ENCODE data around the gene HAAO. TPM values are rescaled to one million over a fixed set of nuclear protein-coding genes. Genes with fewer than 3 reads are reported as not detected.
"Not testable (repeated sequence)": the region's sequence is repeated elsewhere in the genome, so short reads cannot be mapped to it uniquely, and the experiment has no call there.

HAAO gene
- total RNA-seq: not detected in 2 replicates

DNA sequence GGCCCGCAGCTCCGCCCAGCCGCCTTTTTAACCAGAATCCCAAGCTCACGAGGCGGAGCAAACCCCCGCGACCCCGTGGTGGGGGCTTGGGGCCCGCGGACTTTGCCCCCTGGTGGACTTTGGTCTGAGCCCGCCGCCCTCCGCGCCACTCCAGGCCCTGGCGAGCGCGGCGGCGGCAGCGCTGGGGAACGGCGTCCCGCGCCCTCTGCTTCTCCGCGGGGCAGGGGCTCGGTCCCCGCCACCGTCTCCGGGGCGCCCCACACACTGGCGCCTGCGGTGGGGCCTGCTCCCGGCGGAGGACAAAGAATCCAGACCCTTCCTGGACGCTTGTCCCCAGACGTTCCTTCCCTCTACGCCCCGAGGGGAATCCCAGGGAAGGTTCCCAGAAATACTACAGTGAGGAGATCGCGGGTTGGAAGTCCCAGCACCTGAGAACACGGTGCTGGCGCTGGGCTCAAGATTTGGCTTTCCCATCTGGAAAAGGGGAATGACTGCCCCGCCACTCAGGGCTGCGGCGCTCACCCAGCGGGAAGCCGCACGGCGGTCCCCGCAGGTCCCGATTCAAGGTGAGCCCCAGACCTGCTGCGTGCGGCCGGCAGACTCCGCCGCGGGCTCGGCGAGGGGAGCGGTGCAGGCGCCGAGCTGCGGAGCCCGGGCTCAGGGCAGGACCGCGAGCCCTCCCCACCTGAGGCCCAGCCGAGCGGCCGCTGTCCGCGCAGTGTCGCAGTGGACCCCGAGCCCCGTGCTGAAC, at the start of gene HAAO:
HAAO (minus strand) TSS at position 1 of the 751 bp plus-strand sequence. CDS start 47 bp downstream, outside the sequence.
- DNase-seq (ENCODE audit: low read depth in 2 of 2): no peak

DNA sequence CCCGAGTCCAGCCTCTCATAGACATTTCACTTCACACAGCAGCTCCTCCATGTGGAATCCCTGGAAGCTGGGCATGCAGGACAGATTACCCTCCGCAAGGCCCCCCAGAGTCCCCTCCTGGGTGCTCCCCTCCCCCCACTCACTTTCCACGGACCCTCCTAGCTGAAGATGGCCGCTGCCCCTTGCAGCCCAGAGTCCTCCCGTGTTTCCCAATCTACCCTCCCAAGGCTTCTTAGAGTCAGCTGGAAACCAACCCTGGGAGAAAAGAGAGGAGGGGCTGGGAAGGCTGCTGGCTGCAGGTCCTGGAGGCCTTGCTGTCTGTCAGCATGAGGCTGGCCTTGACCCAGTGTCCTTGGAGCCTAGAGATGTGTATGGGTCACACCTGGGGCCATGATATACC, 49.0 kb upstream of the HAAO start:
- DNase-seq (ENCODE audit: low read depth in 2 of 2): no peak

DNA sequence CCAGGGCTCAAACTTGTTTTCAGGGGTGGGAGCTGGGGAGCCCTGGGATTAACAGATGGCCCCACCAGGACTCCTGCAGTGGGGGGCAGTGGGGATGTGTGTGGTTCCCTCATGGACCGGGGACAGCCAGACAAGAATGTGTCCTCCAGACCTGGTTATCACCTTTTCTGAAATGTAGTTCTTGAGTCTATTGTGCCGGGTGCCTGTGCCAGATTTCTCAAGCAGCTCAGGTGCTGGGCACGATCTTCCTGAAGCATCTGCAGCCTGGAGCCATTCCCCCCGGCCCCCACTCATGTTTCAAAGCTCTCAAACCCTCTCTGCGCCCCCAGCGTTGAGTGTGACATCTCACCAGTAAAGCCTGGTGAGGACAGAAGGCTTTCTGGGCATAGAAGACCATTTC, 48.4 kb upstream of the HAAO start:
- DNase-seq (ENCODE audit: low read depth in 2 of 2): no peak

DNA sequence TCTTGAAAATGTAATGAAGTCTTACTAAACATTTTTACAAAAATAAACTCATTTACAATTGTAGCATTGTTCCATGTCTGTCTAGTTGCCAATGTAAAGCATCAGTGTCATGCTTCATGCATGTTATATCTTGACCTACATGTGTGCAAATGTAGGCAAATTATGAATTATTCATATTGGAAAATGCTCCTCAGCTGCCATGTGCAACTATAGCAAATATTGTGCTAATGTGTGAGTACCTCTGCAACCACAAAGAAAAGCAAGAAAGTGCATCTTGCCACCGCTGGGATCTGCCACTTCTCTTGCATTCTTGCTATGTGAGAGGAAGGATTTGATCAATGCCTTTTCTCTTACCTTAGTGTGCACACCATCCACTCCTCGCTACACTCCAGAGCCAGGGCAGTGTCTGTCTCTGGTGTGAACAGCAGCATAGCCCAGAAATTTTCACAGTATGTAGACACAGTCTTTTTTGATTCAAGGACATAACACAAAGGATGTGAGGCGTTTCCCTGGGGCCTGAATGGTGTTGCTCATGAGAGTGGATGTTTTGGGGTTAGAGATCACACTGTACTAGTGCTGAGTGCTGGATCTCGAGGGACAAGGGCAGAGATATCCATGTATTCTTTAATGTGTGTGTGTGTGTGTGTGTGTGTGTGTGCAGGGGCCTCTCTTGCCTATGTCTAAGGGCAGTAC, 47.6 kb upstream of the HAAO start:
- DNase-seq (ENCODE audit: low read depth in 2 of 2): no peak

DNA sequence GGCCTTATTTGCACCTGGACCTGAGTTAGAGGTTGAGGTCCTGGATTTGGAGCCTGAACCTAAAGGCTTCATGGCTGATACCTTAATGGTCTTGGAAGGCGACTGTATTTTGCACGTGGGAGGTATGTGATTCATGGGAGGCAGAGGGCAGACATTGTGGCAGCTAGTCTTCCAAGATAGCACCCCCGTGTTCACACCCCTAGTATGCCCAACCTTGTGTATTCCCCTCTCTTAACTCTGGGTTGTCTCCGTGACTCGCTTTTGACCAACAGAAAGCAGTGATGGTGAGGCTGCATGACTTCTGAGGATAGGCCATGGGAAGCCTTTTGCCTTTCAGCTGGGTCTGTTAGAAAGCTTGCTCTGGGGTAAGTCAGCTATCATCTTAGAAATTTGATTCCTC, 45.8 kb upstream of the HAAO start:
- no peak for DNase-seq (ENCODE audit: low read depth in 2 of 2)

DNA sequence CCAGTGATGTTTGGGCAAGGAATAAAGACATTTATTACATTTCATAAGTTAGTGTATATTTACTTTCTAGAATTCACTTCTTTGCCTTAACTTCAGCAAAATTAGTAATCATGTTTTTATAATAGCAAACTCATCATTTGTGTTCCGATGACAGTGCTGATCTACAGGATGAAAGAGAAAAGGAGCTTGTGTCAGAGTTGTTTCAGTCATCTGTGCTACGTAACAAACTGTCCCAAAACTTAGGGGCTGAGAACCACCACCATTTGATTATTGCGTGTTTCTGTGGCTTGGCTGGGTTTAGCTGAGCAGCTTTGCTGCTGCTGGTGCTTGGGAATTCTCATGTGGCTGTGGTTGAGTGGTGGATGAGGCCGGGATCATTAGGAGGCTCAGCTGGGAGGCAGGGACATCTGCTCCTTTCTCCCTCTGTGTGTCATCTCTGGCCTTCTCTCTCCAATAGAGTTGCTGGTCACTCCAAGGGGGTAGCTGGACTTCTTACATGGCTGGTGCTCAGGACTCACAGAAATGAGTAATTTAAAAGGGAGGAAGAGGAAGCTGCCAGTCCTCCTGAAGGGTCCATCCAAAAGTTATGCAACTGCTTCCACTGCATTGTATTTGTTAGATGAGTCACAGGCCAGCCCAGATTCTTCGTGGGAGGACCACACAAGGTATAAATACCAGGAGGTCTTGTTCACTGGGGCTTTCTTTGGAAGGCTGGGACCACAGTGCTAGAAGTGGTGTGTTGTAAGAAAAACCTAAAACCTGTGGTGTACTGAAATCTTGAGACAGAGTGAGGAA, 43.4 kb upstream of the HAAO start:
- peak; percentile 21 to 77 for DNase-seq (ENCODE audit: low read depth in 2 of 2)

DNA sequence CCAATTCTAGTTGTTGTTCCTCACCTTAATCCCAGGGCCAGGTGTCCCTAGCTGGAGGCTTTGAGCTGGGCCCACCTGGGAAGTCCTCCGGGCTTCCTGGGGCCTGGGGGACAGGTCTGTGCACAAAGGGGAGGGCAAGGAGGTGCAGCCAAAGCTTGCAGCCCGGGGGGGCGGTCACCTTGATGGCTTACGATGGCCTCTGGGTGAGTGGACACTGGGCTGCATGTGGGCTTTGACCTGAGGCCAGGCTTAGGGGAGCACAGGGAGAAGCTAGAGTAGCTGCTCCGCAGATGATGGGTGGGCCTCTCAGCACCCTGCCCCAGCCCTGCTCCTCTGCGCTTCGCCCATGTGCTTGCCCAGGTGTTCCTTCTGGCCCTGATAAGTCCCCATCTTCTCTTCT, 41.8 kb upstream of the HAAO start:
- no peak for DNase-seq (ENCODE audit: low read depth in 2 of 2)

DNA sequence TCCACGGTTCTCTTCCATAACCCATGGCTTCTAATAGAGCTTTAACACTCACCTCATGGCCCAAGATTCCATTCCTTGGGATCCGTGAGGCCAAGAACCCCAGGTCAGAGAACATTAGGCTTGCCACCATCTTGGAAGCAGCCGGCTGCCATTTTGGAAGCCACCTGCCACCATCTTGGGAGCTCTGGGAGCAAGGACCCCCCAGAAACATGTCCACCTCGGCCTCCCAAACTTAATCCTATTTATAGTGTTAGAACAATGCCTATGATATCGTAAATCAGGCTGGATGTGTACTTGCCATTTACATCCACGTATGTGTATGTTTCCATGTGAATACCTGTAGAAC, 39.9 kb upstream of the HAAO start:
- no peak for DNase-seq (ENCODE audit: low read depth in 2 of 2)

DNA sequence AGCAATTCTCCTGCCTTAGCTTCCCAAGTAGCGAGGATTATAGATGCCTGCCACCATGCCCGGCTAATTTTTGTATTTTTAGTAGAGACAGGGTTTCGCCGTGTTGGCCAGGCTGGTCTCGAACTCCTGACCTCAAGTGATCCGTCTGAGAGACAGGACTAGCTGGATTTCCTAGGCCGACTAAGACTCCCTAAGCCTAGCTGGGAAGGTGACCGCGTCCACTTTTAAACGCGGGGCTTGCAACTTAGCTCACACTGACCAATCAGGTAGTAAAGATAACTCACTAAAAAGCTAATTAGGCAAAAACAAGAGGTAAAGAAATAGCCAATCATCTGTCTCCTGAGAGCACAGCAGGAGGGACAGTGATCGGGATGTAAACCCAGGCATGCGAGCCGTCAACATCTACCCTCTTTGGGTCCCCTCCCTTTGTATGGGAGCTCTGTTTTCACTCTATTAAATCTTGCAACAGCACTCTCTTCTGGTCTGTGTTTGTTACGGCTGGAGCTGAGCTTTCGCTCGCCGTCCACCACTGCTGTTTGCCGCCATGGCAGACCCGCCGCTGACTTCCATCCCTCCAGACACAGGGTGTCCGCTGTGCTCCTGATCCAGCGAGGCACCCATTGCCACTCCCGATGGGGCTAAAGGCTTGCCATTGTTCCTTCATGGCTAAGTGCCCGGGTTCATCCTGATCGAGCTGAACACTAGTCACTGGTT, 39.3 kb upstream of the HAAO start:
- DNase-seq (ENCODE audit: low read depth in 2 of 2): not testable (repeated sequence)

DNA sequence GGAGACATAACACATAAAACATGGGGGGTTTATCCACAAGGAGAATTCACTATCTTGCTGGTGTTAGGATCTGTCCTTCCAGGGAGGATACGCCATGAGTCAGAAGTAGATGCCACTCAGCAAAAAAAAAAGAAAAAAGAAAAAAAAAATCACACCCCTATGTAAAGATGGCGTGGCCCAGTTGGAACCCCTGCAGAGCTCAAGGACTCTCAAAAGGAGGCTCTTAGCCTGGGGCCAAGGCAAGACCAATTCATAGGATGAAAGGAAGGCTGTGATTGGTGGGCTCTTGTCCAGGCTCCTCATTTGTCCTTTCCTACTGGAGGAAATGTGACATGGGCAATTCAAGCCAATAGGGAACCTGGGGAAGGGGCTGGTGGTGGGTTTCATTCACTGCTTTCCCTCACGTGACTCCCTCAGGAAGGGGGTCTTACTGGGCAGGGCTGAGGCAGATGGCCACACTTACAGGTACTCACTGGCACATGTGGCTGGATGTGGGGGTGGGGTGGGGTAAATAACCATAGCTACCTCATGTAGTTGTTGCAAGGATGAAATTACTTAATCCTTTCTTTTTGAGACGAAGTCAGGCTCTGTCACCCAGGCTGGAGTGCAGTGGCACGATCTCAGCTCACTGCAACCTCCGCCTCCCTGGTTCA, 38.7 kb upstream of the HAAO start:
- DNase-seq (ENCODE audit: low read depth in 2 of 2): no peak

DNA sequence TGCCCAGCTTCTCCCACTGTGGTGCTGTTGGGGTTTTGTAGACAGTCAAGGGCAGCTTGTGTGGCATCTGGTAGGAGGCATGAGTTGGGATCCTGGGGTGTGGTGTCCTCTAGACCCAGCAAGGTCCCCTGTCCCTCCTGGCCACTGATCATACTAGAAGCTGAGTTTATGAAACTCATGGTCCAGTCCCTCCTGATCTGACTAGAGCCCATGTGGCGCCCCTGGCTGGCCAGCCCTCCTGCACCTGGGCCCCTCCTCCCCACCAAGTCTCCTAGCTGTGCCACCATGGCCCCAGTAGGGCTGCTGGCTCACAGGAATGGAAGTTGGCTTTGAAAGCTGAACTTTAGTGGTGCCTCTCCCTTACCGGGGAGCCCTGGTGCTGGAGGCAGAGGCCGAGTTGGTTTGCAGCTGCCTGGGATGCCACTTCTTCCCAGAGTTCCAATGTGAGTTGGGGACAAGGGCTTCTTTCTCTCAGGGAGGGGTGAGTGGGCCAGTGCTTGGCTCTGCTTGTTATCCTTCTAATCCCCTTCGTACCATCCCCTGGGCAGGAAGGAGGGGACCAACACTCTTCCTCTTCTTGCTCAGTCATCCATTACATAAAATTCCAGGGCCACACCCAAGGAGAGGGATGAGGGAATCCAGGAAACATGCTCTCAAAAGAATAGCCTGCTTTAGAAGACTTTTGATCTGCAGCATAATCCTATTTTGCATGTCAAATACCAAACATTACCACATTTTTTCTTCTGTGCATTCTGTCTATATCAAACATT, 37.5 kb upstream of the HAAO start:
- DNase-seq (ENCODE audit: low read depth in 2 of 2): no peak

DNA sequence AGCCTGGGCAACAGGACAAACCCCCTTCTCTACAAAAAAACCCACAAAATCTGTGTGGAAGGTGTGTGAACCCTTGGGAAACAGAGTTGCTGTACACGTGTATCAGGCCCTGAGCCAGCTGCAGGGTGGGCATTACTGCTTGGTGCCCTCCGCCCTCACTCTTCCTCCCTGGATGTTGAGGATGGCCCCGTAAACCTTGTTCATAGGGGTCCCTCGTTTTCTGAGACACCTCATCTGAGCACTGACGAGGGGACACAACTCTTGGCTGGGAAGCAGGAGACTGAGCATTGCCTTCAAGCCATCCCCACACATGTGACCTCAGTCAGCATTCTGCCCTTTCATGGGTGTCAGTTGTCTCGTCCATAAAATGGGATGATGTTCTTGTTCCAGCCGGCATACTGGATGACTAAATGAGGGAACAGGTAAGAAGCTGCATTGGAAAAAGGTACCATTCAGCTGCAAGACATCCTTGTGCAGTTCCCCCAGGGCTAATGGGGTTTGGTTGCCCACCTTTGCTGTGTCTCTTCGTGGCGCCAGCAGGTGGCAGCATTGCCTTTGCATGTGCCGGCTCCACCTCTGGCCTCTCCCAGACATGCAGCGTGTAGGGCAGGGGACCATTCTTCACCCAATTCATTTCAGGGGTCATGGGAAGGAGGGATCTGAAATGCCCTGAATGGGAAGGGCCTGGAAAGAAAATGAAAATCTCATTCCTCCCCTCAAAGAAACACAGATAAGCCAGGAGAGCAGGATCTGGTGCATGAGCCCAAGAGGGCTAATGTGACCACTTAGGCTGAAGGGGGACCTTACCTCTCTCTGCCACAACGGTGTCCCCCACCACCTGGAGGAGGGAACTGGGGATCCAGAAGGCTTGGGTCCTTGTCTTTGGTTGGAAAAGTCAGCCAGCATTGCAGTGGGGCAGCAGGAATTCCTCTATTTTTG, 36.4 kb upstream of the HAAO start:
- peak; percentile 47 to 71 for DNase-seq (ENCODE audit: low read depth in 2 of 2)

DNA sequence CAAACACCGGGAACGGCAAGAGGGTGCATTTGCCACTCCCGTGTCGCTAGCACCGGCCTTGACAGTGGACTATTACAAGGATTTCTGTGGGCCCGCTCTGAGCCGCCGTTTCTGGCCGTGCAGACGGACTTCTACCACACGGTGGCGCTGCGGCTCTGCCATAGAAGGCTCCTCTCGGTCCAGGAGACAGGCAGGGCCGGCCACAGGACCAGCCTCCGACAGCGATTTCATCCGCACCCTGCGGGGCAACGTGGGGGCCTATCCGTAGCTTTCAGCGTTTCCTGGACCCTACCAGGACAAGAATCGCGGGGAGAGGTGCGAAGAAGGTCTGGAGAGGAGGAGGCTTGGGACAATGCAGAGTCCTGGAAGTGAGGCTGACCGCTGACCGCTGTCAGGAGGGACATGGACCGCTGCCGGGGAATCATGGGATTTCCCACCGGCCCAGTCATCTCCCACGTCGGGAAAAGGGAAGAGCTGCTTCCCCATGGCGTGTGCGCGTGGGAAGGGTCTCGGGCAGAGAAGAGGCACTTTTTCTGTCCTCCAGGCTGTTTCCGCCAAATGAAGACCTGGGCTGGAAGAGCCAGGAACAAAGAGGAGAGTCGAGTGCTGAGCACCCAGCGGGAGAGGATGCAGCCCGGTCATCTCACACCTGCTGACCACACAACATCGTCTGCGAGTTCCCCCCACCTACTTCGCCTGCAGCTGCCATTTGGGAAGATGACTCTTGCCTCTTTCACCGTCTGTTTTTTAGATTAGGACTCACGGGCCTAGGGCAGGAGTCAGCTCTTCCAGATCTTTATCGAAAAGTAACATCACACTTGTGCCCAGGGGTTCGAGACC, 35.5 kb upstream of the HAAO start:
- peak; percentile 58 to 82 for DNase-seq (ENCODE audit: low read depth in 2 of 2)

DNA sequence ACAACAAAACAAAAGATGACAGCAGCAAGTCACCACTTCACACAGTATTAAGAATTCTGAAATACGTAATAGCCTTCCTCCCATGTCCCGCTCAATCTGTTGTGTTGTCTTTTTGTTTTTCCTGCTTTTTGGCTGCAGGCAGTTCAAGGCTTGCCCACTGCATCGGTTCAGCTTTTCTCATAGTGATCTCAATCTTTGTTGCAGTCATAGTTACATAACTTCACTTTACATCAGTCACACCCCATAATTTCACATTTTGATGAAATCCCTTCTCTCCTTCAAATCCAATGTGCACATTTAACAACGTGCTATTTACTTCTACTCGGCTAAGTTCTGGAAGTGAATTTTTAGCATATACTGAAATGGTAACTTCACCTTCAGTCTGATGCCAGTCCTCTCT, 33.8 kb upstream of the HAAO start:
- no peak for DNase-seq (ENCODE audit: low read depth in 2 of 2)

DNA sequence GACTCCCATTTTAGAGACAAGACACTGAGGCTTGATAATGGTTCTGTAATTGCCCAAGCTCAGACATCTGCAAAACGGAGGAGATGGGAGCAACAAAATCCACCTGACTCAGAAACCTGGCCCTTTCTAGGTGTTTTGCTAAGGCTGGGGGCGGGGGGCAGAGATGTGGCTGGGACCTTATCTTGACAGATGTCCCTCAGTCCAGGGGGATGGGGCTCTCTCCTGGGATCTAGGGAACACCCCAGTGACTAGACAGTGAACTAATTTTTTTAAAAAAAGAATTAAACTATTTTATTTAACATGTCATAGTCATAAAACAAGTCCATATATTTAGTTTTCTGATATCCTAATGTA, 32.0 kb upstream of the HAAO start:
- DNase-seq (ENCODE audit: low read depth in 2 of 2): no peak

DNA sequence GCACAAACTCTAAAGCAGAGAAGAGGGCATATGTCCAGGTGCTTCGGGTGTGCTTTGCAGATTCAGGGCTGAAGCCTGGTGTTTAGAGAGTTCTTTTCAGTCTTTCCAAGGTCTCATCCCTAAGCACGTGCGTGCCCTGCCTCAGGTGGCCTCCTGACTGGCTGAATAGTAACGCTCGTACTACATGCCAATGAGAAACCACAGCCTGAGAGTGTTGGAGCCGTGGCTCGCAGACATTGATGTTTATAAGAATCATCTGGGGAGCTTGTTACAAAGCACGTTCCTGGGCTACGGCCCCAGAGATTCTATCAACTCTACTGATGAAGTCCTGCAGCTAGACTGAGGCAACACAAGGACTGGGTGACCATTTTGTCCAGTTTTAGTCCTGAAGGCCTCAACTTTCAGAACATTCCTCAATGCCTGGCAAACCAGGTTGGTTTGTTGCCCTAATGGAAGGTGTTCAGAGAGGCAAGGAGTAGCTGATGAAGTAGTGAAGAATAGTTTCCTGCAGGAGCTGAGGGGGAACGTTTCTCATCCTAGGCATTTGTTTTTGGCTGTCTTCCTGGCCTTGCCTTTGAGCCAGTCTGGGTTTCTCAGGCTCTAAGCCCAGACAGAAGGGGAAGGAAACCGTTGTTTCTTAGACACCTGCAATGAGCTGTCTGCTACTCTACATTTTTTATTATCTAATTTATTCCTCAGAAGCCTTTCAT, 31.5 kb upstream of the HAAO start:
- DNase-seq (ENCODE audit: low read depth in 2 of 2): no peak

DNA sequence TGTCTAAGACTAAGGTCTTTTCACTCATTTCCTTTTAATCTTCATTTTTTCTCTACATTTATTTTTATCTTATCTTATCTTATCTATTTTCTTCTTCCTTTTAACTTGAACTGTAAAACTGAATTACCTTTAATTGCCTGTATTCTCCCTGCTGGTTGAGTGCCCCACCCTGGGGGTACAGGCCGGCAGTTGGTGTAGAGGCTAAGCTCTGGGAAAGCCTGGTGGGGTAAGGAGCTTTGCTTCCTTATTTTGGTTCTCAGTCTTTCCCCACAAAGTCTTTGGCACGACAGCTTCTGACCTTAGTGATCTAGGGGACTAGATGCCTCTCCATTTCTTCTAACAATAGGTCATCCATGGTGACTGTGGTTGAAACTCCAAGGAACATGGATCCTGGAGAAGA, 26.8 kb upstream of the HAAO start:
- no peak for DNase-seq (ENCODE audit: low read depth in 2 of 2)

DNA sequence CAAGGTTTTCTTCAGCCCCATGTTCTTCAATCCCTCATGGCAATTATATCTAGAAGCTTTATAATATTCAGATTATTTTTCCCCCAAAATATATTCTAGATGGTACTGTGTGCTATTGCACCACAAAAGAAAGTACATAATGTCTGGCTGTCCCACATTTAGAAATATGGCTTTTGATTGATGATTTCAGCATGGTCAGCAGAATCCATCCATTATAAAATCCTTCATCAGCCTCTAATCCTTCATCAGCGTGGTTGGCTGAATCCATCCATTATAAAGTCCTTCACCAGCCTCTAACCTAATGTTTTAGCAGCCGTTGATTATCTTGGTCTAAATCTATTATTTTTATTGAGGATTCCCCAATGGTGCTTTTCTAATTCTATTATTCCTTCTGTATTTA, 23.3 kb upstream of the HAAO start:
- DNase-seq (ENCODE audit: low read depth in 2 of 2): no peak
